K562 (cell line): ENCODE results near the gene DBNL. TPM values are rescaled to one million over a fixed set of nuclear protein-coding genes. Genes with fewer than 3 reads are reported as not detected.

ENCODE experiments used
- CLOCK ChIP-seq: fragments of 250-450 bp; sonication (Bioruptor Pico); IDR thresholded peaks from 2 replicates; pipeline ENCODE4 v1.4.0; 2020; ENCODE audit warnings: mild to moderate bottlenecking, moderate library complexity, borderline replicate concordance
- DMBX1 ChIP-seq: fragments of 250-450 bp; sonication (Bioruptor Pico); IDR thresholded peaks from 2 replicates; pipeline ENCODE4 v1.8.0; 2022; ENCODE audit warnings: inconsistent platforms, mild to moderate bottlenecking, moderate library complexity, borderline replicate concordance
- ELK3 ChIP-seq: fragments of 450-650 bp; formaldehyde crosslinking; IDR thresholded peaks from 2 replicates; pipeline ENCODE4 v1.4.0; 2020; ENCODE audit warnings: mild to moderate bottlenecking
- ETV1 ChIP-seq: fragments of 450-650 bp; conservative IDR thresholded peaks from 2 replicates; pipeline ENCODE4 v1.6.1; 2016; ENCODE audit warnings: missing genetic modification characterization, control low read depth, low read depth, missing compliant biosample characterization
- FOSL1 ChIP-seq: fragments of 200-800 bp; sonication (Bioruptor generic); conservative IDR thresholded peaks from 2 replicates; pipeline ENCODE4 v1.6.1; 2016; ENCODE audit warnings: missing genetic modification characterization, missing compliant biosample characterization
- HIVEP1 ChIP-seq: fragments of 250-450 bp; sonication (Bioruptor Pico); IDR thresholded peaks from 2 replicates; pipeline ENCODE4 v1.4.0; 2020; ENCODE audit warnings: mild to moderate bottlenecking
- HMG20A ChIP-seq: fragments of 450-650 bp; formaldehyde crosslinking; conservative IDR thresholded peaks from 2 replicates; pipeline ENCODE4 v1.4.0; 2020; ENCODE audit warnings: mild to moderate bottlenecking, mixed read lengths
- JUND ChIP-seq, 2 experiments: IDR thresholded peaks; 2 replicates in 1 of 2; 3 replicates in 1 of 2; pipeline ENCODE4 v1.6.1; 2011; ENCODE audit warnings: borderline replicate concordance in 2 of 2, low read depth in 2 of 2, low read length in 2 of 2, improper control_type of control experiment in 1 of 2, missing biosample characterization in 1 of 2, missing genetic modification characterization in 1 of 2, missing genetic modification reagents in 1 of 2
- KLF13 ChIP-seq: fragments of 450-650 bp; IDR thresholded peaks from 2 replicates; pipeline ENCODE4 v1.6.1; 2016; ENCODE audit warnings: missing genetic modification characterization, low read depth, mild to moderate bottlenecking, missing compliant biosample characterization, moderate library complexity, borderline replicate concordance
- L3MBTL2 ChIP-seq: fragments of 450-650 bp; IDR thresholded peaks from 2 replicates; pipeline ENCODE4 v1.6.1; 2016; ENCODE audit warnings: mild to moderate bottlenecking, moderate library complexity
- LEF1 ChIP-seq: fragments of 450-650 bp; IDR thresholded peaks from 2 replicates; pipeline ENCODE4 v1.6.1; 2016; ENCODE audit warnings: mild to moderate bottlenecking
- MAFK ChIP-seq: IDR thresholded peaks from 2 replicates; pipeline ENCODE4 v1.6.1; 2011; ENCODE audit warnings: low read length, improper control_type of control experiment
- MCM5 ChIP-seq: fragments of 450-650 bp; IDR thresholded peaks from 2 replicates; pipeline ENCODE4 v1.6.1; 2016; ENCODE audit warnings: low read depth
- MTF1 ChIP-seq: fragments of 250-450 bp; sonication (Bioruptor Pico); IDR thresholded peaks from 2 replicates; pipeline ENCODE4 v1.9.0; 2021; ENCODE audit warnings: moderate library complexity, mild to moderate bottlenecking, inconsistent platforms, borderline replicate concordance
- NFYB ChIP-seq: IDR thresholded peaks from 2 replicates; pipeline ENCODE4 v1.6.1; 2011; ENCODE audit warnings: mild to moderate bottlenecking, moderate library complexity; ENCODE audit not compliant: insufficient read length; ENCODE audit errors: extremely low read depth
- SFPQ ChIP-seq: fragments of 200-400 bp; formaldehyde crosslinking; IDR thresholded peaks from 2 replicates; pipeline ENCODE4 v1.6.1; 2017; ENCODE audit warnings: mild to moderate bottlenecking, low read depth, low read length, moderate library complexity
- SIN3A ChIP-seq, 2 experiments: fragments of 150-350 bp in 1 of 2; IDR thresholded peaks; 2 replicates each; pipeline ENCODE4 v1.6.1; 2011 to 2016; ENCODE audit warnings: borderline replicate concordance in 2 of 2, low read depth in 2 of 2, low read length in 2 of 2, mild to moderate bottlenecking in 2 of 2, moderate library complexity in 2 of 2; ENCODE audit not compliant: control insufficient read depth in 1 of 2
- ZKSCAN8 ChIP-seq: fragments of 200-800 bp; sonication (Bioruptor generic); IDR thresholded peaks from 2 replicates; pipeline ENCODE4 v1.6.1; 2016; ENCODE audit warnings: missing genetic modification characterization, missing compliant biosample characterization
- ZNF175 ChIP-seq: fragments of 200-800 bp; sonication (Bioruptor generic); IDR thresholded peaks from 2 replicates; pipeline ENCODE4 v1.6.1; 2016; ENCODE audit warnings: low read depth, mild to moderate bottlenecking, missing genetic modification characterization, missing compliant biosample characterization
- ZNF224 ChIP-seq: sonication (generic); formaldehyde crosslinking; IDR thresholded peaks from 2 replicates; pipeline ENCODE4 v1.8.0; 2022; ENCODE audit warnings: mild to moderate bottlenecking, missing genetic modification reagents
- ZNF316 ChIP-seq: fragments of 450-650 bp; IDR thresholded peaks from 2 replicates; pipeline ENCODE4 v1.6.1; 2016
- ZNF586 ChIP-seq: fragments of 450-650 bp; formaldehyde crosslinking; conservative IDR thresholded peaks from 2 replicates; pipeline ENCODE4 v1.4.0; 2020; ENCODE audit warnings: mild to moderate bottlenecking, moderate library complexity
- ZZZ3 ChIP-seq: fragments of 450-650 bp; IDR thresholded peaks from 2 replicates; pipeline ENCODE4 v1.6.1; 2016; ENCODE audit warnings: antibody characterized with exemption, mild to moderate bottlenecking, moderate library complexity
- polyA plus RNA-seq, 8 experiments: library from polyadenylated mRNA; depleted of rRNA in 4 of 8; stranded (reverse) in 5 of 8; unstranded in 3 of 8; fragments of >200 nt; fragmentation: Nextera tagmentation in 2 of 8; fragmentation: Illumina TruSeq in 1 of 8; extraction: Ambion mirVana in 2 of 8; extraction: Trizol in 1 of 8; gene quantifications; 2 replicates each; pipeline versions ENCODE4 v1.2.1 to v1.2.3, GENCODE V29; 2011 to 2014; ENCODE audit warnings: inconsistent platforms in 1 of 8, missing spikeins in 1 of 8
- total RNA-seq, 7 experiments: library from RNA; depleted of rRNA in 6 of 7; stranded (reverse); fragments of >200 nt in 6 of 7; fragmentation: Illumina TruSeq in 2 of 7; extraction: Trizol in 2 of 7; gene quantifications; 2 replicates each; pipeline versions ENCODE4 v1.2.1 to v1.2.3, GENCODE V29; 2011 to 2021; ENCODE audit warnings: low replicate concordance in 1 of 7

Gene DBNL
- total and polyA plus RNA-seq, 9 of the 15 experiments (the other 6 are each of a cell fraction or from before 2014, with no cell fraction given), result 1.9 to 65.1 (median 38.9) TPM

DNA sequence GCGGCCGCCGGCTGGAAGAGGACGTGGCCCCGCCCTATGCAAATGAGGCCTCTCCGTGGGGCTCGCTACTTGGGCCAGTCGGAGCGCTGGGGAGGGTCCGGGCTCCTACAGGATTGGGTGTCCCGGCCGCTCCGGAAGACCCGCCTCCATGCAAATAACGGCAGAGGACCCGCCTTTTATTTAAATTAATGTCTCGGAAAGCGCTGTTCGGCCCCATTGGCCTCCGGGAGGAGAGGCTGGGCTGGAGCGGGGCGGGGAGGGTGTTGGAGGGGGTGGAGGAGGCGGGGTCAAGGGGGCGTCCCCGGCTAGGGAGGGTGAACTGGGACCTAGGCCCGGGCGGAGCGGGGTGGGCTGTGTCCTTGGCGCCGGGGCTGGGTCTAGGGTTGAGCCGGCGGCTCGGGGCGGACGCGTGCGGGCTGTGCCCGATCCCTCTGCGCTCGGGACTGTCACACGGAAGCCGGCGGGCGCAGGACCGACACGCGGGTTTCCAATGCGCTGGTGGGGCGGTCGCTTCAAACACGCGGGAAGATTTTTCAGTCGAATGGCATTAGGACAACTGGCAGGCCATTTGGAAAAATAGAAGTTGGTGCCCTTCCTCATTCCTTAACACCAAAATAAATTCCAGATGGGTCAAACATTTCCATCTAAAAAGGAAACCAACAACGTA is 38.2 kb downstream of the DBNL start (continued):
- no peak for TF ChIP-seq DMBX1 (CRISPR knock-in tag)
- TF ChIP-seq ZNF586 (CRISPR knock-in tag), result no peak
- TF ChIP-seq CLOCK (CRISPR knock-in tag), result no peak
- TF ChIP-seq FOSL1 (tag), result no peak
- TF ChIP-seq KLF13 (tag), result no peak
- no peak for TF ChIP-seq SFPQ
- no peak for TF ChIP-seq ZZZ3
- peak; percentile 44 to 48; a peak in 2 of 4 replicates for TF ChIP-seq SIN3A (IDR thresholded peaks at IDR 0.05; ENCODE audit: borderline replicate concordance in 2 of 2, control insufficient read depth in 1 of 2, low read depth in 2 of 2, low read length in 2 of 2)
- TF ChIP-seq ELK3, result no peak
- TF ChIP-seq L3MBTL2, result peak; percentile 65
- no peak for TF ChIP-seq MAFK
- TF ChIP-seq MTF1 (CRISPR knock-in tag), result no peak
- TF ChIP-seq LEF1, result no peak
- TF ChIP-seq NFYB, result peak; percentile 87
- TF ChIP-seq ZNF224 (CRISPR knock-in tag), result no peak
- TF ChIP-seq ZNF316, result no peak
- TF ChIP-seq MCM5, result no peak
- no peak for TF ChIP-seq HMG20A
- TF ChIP-seq JUND (IDR thresholded peaks at IDR 0.05; ENCODE audit: borderline replicate concordance, low read depth, low read length), result no peak
- TF ChIP-seq JUND (tag; IDR thresholded peaks at IDR 0.05; ENCODE audit: borderline replicate concordance, low read depth, low read length), result no peak; the same call in 2 of the 3 replicates
- TF ChIP-seq ZKSCAN8 (CRISPR knock-in tag), result no peak
- TF ChIP-seq HIVEP1 (CRISPR knock-in tag), result no peak
- TF ChIP-seq ZNF175 (CRISPR knock-in tag), result no peak; the same call in 1 of the 2 replicates
- TF ChIP-seq ETV1 (tag), result no peak
